A549 (cell line): ENCODE data around the gene S100A12. TPM values are rescaled to one million over a fixed set of nuclear protein-coding genes. Genes with fewer than 3 reads are reported as not detected.

Experiments used
- ATAC-seq, 2 experiments: fragments of 200-7000 bp in 1 of 2; fragments of >200 bp in 1 of 2; cut with Nextera tagmentation in 1 of 2; cut with Tn5 transposase in 1 of 2; 3 replicates each; pipeline versions ENCODE4 v1.8.0 to v1.9.1; 2018 to 2020; ENCODE audit warnings: mild to moderate bottlenecking in 1 of 2, moderate library complexity in 1 of 2
- CTCF ChIA-PET: fragments of 300-600 bp; sonication (Branson Sonifier 250); formaldehyde crosslinking; extraction: SDS; loops from one replicate; lab custom pipeline; 2021; ENCODE audit warnings: antibody characterized with exemption, inconsistent platforms; lab: Yijun Ruan, JAX
- POLR2A ChIA-PET: fragments of 350-600 bp; formaldehyde crosslinking; extraction: SDS; loops from one replicate; lab custom pipeline; 2021; ENCODE audit warnings: antibody characterized with exemption, inconsistent platforms; lab: Yijun Ruan, JAX
- DNase-seq, 2 experiments: peaks; one replicate each; pipeline versions ENCODE4 v3.0.0 to v3.0.0-alpha.2; 2011 to 2016; ENCODE audit warnings: low read depth in 1 of 2, low spot score in 1 of 2
- FAIRE-seq: peaks from 2 replicates; lab custom pipeline; 2011; peaks lifted over from hg19 to GRCh38; lab: Jason Lieb, UNC
- H3K27ac ChIP-seq, 2 experiments: fragments of >200 bp; sonication (Bioruptor Twin); formaldehyde crosslinking; 3 replicates each; pipeline ENCODE4 v1.5.1; 2016 to 2017
- H3K4me1 ChIP-seq: fragments of >200 bp; sonication (Bioruptor Twin); formaldehyde crosslinking; 3 replicates; pipeline ENCODE4 v1.6.1; 2016
- H3K4me2 ChIP-seq: fragments of >200 bp; sonication (Bioruptor Twin); formaldehyde crosslinking; 3 replicates; pipeline ENCODE4 v1.6.1; 2016
- H3K4me3 ChIP-seq: fragments of >200 bp; sonication (Bioruptor Twin); formaldehyde crosslinking; 3 replicates; pipeline ENCODE4 v1.5.1; 2016
- H3K9me3 ChIP-seq: fragments of >200 bp; sonication (Bioruptor Twin); formaldehyde crosslinking; 3 replicates; pipeline ENCODE4 v1.6.1; 2016
- ATOH8 ChIP-seq: fragments of 250-450 bp; sonication (Bioruptor Pico); IDR thresholded peaks from 2 replicates; pipeline ENCODE4 v1.5.0; 2020; ENCODE audit warnings: low read depth, mild to moderate bottlenecking, moderate library complexity
- BCL3 ChIP-seq: fragments of >200 bp; sonication (Bioruptor Twin); formaldehyde crosslinking; IDR thresholded peaks from 3 replicates; pipeline ENCODE4 v1.6.1; 2016
- BHLHE40 ChIP-seq: IDR thresholded peaks from 2 replicates; pipeline ENCODE4 v1.6.1; 2012; ENCODE audit warnings: low read depth, low read length, inconsistent platforms
- CBX8 ChIP-seq: fragments of 200-600 bp; sonication (generic); IDR thresholded peaks from 2 replicates; pipeline ENCODE4 v1.6.1; 2016
- CHD2 ChIP-seq: fragments of 150-350 bp; IDR thresholded peaks from 2 replicates; pipeline ENCODE4 v1.6.1; 2014; ENCODE audit warnings: low read length; ENCODE audit not compliant: partially characterized antibody
- CTCF ChIP-seq: fragments of >200 bp; sonication (Bioruptor Twin); formaldehyde crosslinking; IDR thresholded peaks from 3 replicates; pipeline ENCODE4 v1.5.1; 2016
- E2F6 ChIP-seq: IDR thresholded peaks from 2 replicates; pipeline ENCODE4 v1.6.1; 2012; ENCODE audit warnings: low read depth, borderline replicate concordance
- FOSB ChIP-seq: fragments of 250-450 bp; sonication (Bioruptor Pico); IDR thresholded peaks from 2 replicates; pipeline ENCODE4 v1.5.0; 2020; ENCODE audit warnings: mild to moderate bottlenecking, moderate library complexity
- GATA3 ChIP-seq: IDR thresholded peaks from 2 replicates; pipeline ENCODE4 v1.6.1; 2012; ENCODE audit warnings: borderline replicate concordance
- HOXA7 ChIP-seq: fragments of 250-450 bp; sonication (Bioruptor Pico); IDR thresholded peaks from 2 replicates; pipeline ENCODE4 v1.5.0; 2020; ENCODE audit warnings: mild to moderate bottlenecking, moderate library complexity
- HOXB13 ChIP-seq: fragments of 250-450 bp; sonication (Bioruptor Pico); IDR thresholded peaks from 2 replicates; pipeline ENCODE4 v1.5.0; 2020; ENCODE audit warnings: low read depth, mild to moderate bottlenecking, moderate library complexity
- HOXB5 ChIP-seq: fragments of 250-450 bp; sonication (Bioruptor Pico); IDR thresholded peaks from 2 replicates; pipeline ENCODE4 v1.5.0; 2020; ENCODE audit warnings: mild to moderate bottlenecking, moderate library complexity
- JUN ChIP-seq, 2 experiments: fragments of >200 bp; sonication (Bioruptor Twin); formaldehyde crosslinking; IDR thresholded peaks; 2 replicates in 1 of 2; 3 replicates in 1 of 2; pipeline ENCODE4 v1.6.1; 2016 to 2017
- JUNB ChIP-seq: fragments of >200 bp; sonication (Bioruptor Twin); formaldehyde crosslinking; IDR thresholded peaks from 2 replicates; pipeline ENCODE4 v1.6.1; 2016
- MAFK ChIP-seq: fragments of 450-650 bp; IDR thresholded peaks from 2 replicates; pipeline ENCODE4 v1.6.1; 2014; ENCODE audit not compliant: partially characterized antibody
- MAX ChIP-seq: IDR thresholded peaks from 2 replicates; pipeline ENCODE4 v1.6.1; 2012
- MAZ ChIP-seq: fragments of 150-350 bp; IDR thresholded peaks from 2 replicates; pipeline ENCODE4 v1.6.1; 2014; ENCODE audit warnings: antibody characterized with exemption, low read depth, low read length, borderline replicate concordance
- MYC ChIP-seq: IDR thresholded peaks from 2 replicates; pipeline ENCODE4 v1.6.1; 2012; ENCODE audit warnings: mild to moderate bottlenecking, inconsistent platforms, low read length, improper control_type of control experiment, borderline replicate concordance
- NFE2L2 ChIP-seq: fragments of 150-350 bp; conservative IDR thresholded peaks from 2 replicates; pipeline ENCODE4 v1.6.1; 2014; ENCODE audit warnings: low read length
- NR3C1 ChIP-seq: fragments of >200 bp; sonication (Bioruptor Twin); formaldehyde crosslinking; IDR thresholded peaks from 3 replicates; pipeline ENCODE4 v1.6.1; 2017
- PHF8 ChIP-seq: fragments of 200-600 bp; sonication (generic); IDR thresholded peaks from 2 replicates; pipeline ENCODE4 v1.6.1; 2016; ENCODE audit warnings: low read depth, mild to moderate bottlenecking, antibody characterized with exemption, moderate library complexity, borderline replicate concordance
- SMC3 ChIP-seq: fragments of >200 bp; sonication (Bioruptor Twin); formaldehyde crosslinking; IDR thresholded peaks from 3 replicates; pipeline ENCODE4 v1.6.1; 2018; ENCODE audit warnings: inconsistent platforms
- TFCP2L1 ChIP-seq: fragments of 250-450 bp; sonication (Bioruptor Pico); IDR thresholded peaks from 2 replicates; pipeline ENCODE4 v1.5.0; 2021; ENCODE audit warnings: mild to moderate bottlenecking
- USF2 ChIP-seq: fragments of 450-650 bp; IDR thresholded peaks from 2 replicates; pipeline ENCODE4 v1.6.1; 2014; ENCODE audit warnings: antibody characterized with exemption
- ZSCAN20 ChIP-seq: fragments of 250-450 bp; sonication (Bioruptor Pico); IDR thresholded peaks from 2 replicates; pipeline ENCODE4 v1.8.0; 2022; ENCODE audit warnings: mild to moderate bottlenecking, moderate library complexity
- WGBS: methylation state at CpG from one replicate; pipeline ENCODE4 v1.1.6; 2017; ENCODE audit errors: missing lambda C conversion rate; 5-methylcytosine and 5-hydroxymethylcytosine counted together
- polyA plus RNA-seq, 4 experiments: library from polyadenylated mRNA; depleted of rRNA in 3 of 4; stranded (reverse); fragments of >200 nt; fragmentation: RNase III in 1 of 4; extraction: RNeasy Plus Mini Kit Qiagen cat#74134 plus additional on column Dnase treatment in 1 of 4; gene quantifications; 2 replicates in 3 of 4; 3 replicates in 1 of 4; pipeline ENCODE4 v1.2.3, GENCODE V29; 2011 to 2017

Gene S100A12
- polyA plus RNA-seq, 2 of the 4 experiments (the other 2 are of a cell fraction) = not detected

GRCh38 chr1:153333902-153334301, 41.5 kb downstream of the S100A12 start:
- DNase-seq (no peak), ATAC-seq (no peak), FAIRE-seq (no peak)
- Histone ChIP-seq H3K4me3 (no peak overlapping the region), H3K4me2 (no peak overlapping the region), H3K9me3 (no peaks in the 10 kb centered on the region), H3K27ac (no peak overlapping the region), H3K4me1 (no peaks in the 10 kb centered on the region)
- POLR2A ChIA-PET = no interaction called here
- CTCF ChIA-PET = interaction anchor here (0.8 to 3.9 kb wide), 2 partner anchors 19 to 161 kb away, joined by 3 to 21 read pairs; no protein-coding TSS in a partner anchor
- TF ChIP-seq CTCF (no peak), JUN (IDR thresholded peaks at IDR 0.05) (no peak), NR3C1 (no peak), HOXA7 (CRISPR knock-in tag) (no peak), GATA3 (no peak), BCL3 (no peak), PHF8 (no peak), ATOH8 (no peak), ZSCAN20 (CRISPR knock-in tag) (no peak), FOSB (no peak), HOXB5 (CRISPR knock-in tag) (no peak), CBX8 (no peak), CHD2 (no peak), BHLHE40 (no peak), HOXB13 (CRISPR knock-in tag) (no peak), E2F6 (no peak), USF2 (no peak)
- 46% methylated on average over 1 of the region's 1 CpG for WGBS

- Histone ChIP-seq H3K4me3 (no peak overlapping the region), H3K4me1 (no peaks in the 10 kb centered on the region), H3K9me3 (peaks cover 16% of the 10 kb centered on the region; the same call in 2 of the 3 replicates), H3K27ac (no peak overlapping the region), H3K4me2 (no peak overlapping the region)
- DNase-seq (no peak), ATAC-seq (no peak), FAIRE-seq (no peak)
- TF ChIP-seq NR3C1 = no peak
- no peak for TF ChIP-seq MAZ
- TF ChIP-seq TFCP2L1 (CRISPR knock-in tag) = no peak
- no peak for TF ChIP-seq SMC3
- no peak for TF ChIP-seq GATA3
- TF ChIP-seq NFE2L2 = no peak
- TF ChIP-seq PHF8 = no peak
- TF ChIP-seq E2F6 = no peak
- TF ChIP-seq JUNB = no peak
- TF ChIP-seq HOXB5 (CRISPR knock-in tag) = no peak
- TF ChIP-seq MAFK = no peak
- no peak for TF ChIP-seq BHLHE40
- TF ChIP-seq MYC = no peak
- no peak for TF ChIP-seq MAX
- CTCF ChIA-PET = no interaction called here
- POLR2A ChIA-PET = no interaction called here
Measured at GRCh38 chr1:153324912-153325311, 50.5 kb downstream of the S100A12 start.
